GM12878 (cell line): ENCODE results near the gene DNMBP. TPM values are rescaled to one million over a fixed set of nuclear protein-coding genes. Genes with fewer than 3 reads are reported as not detected.

Experiments used
- ATAC-seq: fragments of 200-7000 bp; cut with Tn5 transposase; 3 replicates; pipeline ENCODE4 v1.9.1; 2020; ENCODE audit warnings: mild to moderate bottlenecking, moderate library complexity
- BruUV-seq: library from RNA; stranded (reverse); fragments of 400-500 nt; replicated peaks from 2 replicates; lab custom pipeline; 2021; lab: Mats Ljungman, UMichigan
- CTCF ChIA-PET: fragments of 300-600 bp; sonication (Branson Sonifier 250); formaldehyde crosslinking; extraction: SDS; loops from one replicate; lab custom pipeline; 2021; ENCODE audit warnings: inconsistent platforms; lab: Yijun Ruan, JAX
- POLR2A ChIA-PET: fragments of 350-600 bp; formaldehyde crosslinking; extraction: SDS; loops from one replicate; lab custom pipeline; 2021; ENCODE audit warnings: inconsistent platforms; lab: Charles Lee
- RAD21 ChIA-PET: fragments of 300-600 bp; sonication (Branson Sonifier 250); formaldehyde crosslinking; loops from one replicate; lab custom pipeline; 2023; ENCODE audit warnings: antibody characterized with exemption; ENCODE audit not compliant: unreplicated experiment; lab: Charles Lee
- SMC1A ChIA-PET: fragments of 300-600 bp; sonication (Branson Sonifier 250); formaldehyde crosslinking; loops from one replicate; lab custom pipeline; 2023; ENCODE audit not compliant: unreplicated experiment, uncharacterized antibody; lab: Charles Lee
- DNase-seq: peaks from one replicate; pipeline ENCODE4 v3.0.0-alpha.2; 2011; ENCODE audit warnings: low read depth, low spot score
- FAIRE-seq: peaks from 3 replicates; lab custom pipeline; 2011; peaks lifted over from hg19 to GRCh38; lab: Jason Lieb, UNC
- H2AFZ ChIP-seq: 2 replicates; pipeline ENCODE4 v1.6.0; 2011; ENCODE audit warnings: low read depth, low read length, control low read depth; ENCODE audit not compliant: control insufficient read depth
- H3K27ac ChIP-seq: 2 replicates; pipeline ENCODE4 v1.5.1; 2011; ENCODE audit warnings: control low read depth; ENCODE audit not compliant: control insufficient read depth, insufficient read depth
- H3K27me3 ChIP-seq, 2 experiments: replicated peaks in 1 of 2; 2 replicates each; pipeline versions ENCODE4 v1.6.0 to v1.6.1; 2011; ENCODE audit warnings: low read length in 1 of 2; ENCODE audit not compliant: control insufficient read depth in 2 of 2, insufficient read depth in 2 of 2
- H3K36me3 ChIP-seq, 2 experiments: 2 replicates each; pipeline ENCODE4 v1.5.1; 2011; ENCODE audit warnings: low read length in 1 of 2; ENCODE audit not compliant: control insufficient read depth in 2 of 2, insufficient read depth in 2 of 2
- H3K4me1 ChIP-seq: 2 replicates; pipeline ENCODE4 v1.6.1; 2011; ENCODE audit warnings: mild to moderate bottlenecking, low read length, moderate library complexity, mixed read lengths; ENCODE audit not compliant: control insufficient read depth, insufficient read depth
- H3K4me2 ChIP-seq: 2 replicates; pipeline ENCODE4 v1.6.0; 2011; ENCODE audit warnings: control low read depth; ENCODE audit not compliant: control insufficient read depth, insufficient read depth
- H3K4me3 ChIP-seq: fragments of 200-600 bp; sonication (generic); 2 replicates; pipeline ENCODE4 v1.5.1; 2016
- H3K79me2 ChIP-seq: 2 replicates; pipeline ENCODE4 v1.6.0; 2011; ENCODE audit warnings: low read length; ENCODE audit not compliant: control insufficient read depth, insufficient read depth
- H3K9ac ChIP-seq: 2 replicates; pipeline ENCODE4 v1.8.0; 2011; ENCODE audit warnings: low read length, control low read depth, mixed read lengths; ENCODE audit not compliant: control insufficient read depth, insufficient read depth
- H3K9me3 ChIP-seq: replicated peaks from 3 replicates; pipeline ENCODE4 v1.5.1; 2011; ENCODE audit warnings: mild to moderate bottlenecking, low read length; ENCODE audit not compliant: control insufficient read depth, insufficient read depth
- H4K20me1 ChIP-seq: 2 replicates; pipeline ENCODE4 v1.6.0; 2011; ENCODE audit not compliant: control insufficient read depth, insufficient read depth
- EP300 ChIP-seq, 2 experiments: fragments of 150-350 bp in 1 of 2; IDR thresholded peaks; 2 replicates each; pipeline ENCODE4 v1.6.1; 2011 to 2012; ENCODE audit warnings: low read depth in 2 of 2, low read length in 2 of 2, borderline replicate concordance in 1 of 2, improper control_type of control experiment in 1 of 2, inconsistent platforms in 1 of 2; ENCODE audit not compliant: control insufficient read depth in 1 of 2
- KAT2A ChIP-seq: conservative IDR thresholded peaks from 2 replicates; pipeline ENCODE4 v1.6.1; 2011; ENCODE audit warnings: low read depth, low read length; ENCODE audit not compliant: control insufficient read depth
- MYB ChIP-seq: fragments of 150-350 bp; IDR thresholded peaks from 2 replicates; pipeline ENCODE4 v1.6.1; 2014; ENCODE audit warnings: mild to moderate bottlenecking, low read depth, low read length, borderline replicate concordance
- NFYB ChIP-seq: IDR thresholded peaks from 2 replicates; pipeline ENCODE4 v1.6.1; 2011; ENCODE audit warnings: low read depth, mild to moderate bottlenecking, low read length, improper control_type of control experiment, moderate library complexity; ENCODE audit not compliant: insufficient read depth
- SRF ChIP-seq, 2 experiments: IDR thresholded peaks; 2 replicates each; pipeline ENCODE4 v1.6.1; 2011; ENCODE audit warnings: low read depth in 2 of 2, low read length in 2 of 2, mild to moderate bottlenecking in 1 of 2, moderate library complexity in 1 of 2
- WGBS: methylation state at CpG from one replicate; pipeline ENCODE4 v1.1.6; 2016; ENCODE audit warnings: low lambda C conversion rate; ENCODE audit not compliant: insufficient replicate concordance, insufficient coverage; ENCODE audit errors: missing lambda C conversion rate; 5-methylcytosine and 5-hydroxymethylcytosine counted together
- in situ Hi-C: fragments of 300-500 bp; cut with MboI; formaldehyde crosslinking; loops from 9 replicates; pipeline ENCODE4 v1.14.3; 2018; ENCODE audit warnings: mixed read lengths
- intact Hi-C: fragments of 100-400 bp; cut with micrococcal nuclease; formaldehyde crosslinking; loops from one replicate; pipeline ENCODE4 v1.14.2; 2022; ENCODE audit not compliant: unreplicated experiment
- polyA plus RNA-seq, 11 experiments: library from polyadenylated mRNA; depleted of rRNA in 4 of 11; unstranded in 6 of 11; stranded (reverse) in 5 of 11; fragments of >200 nt; fragmentation: Nextera tagmentation in 4 of 11; fragmentation: Illumina TruSeq in 1 of 11; extraction: Ambion mirVana in 4 of 11; extraction: Trizol in 1 of 11; gene quantifications; 1 replicate in 1 of 11; 2 replicates in 10 of 11; pipeline versions ENCODE4 v1.2.1 to v1.2.3, GENCODE V29; 2011 to 2016; ENCODE audit warnings: inconsistent platforms in 2 of 11, missing spikeins in 2 of 11, low read depth in 1 of 11
- total RNA-seq, 4 experiments: library from RNA; depleted of rRNA in 3 of 4; stranded (reverse); fragments of >200 nt in 3 of 4; fragmentation: Illumina TruSeq in 1 of 4; extraction: Trizol in 1 of 4; gene quantifications; 2 replicates each; pipeline versions ENCODE4 v1.2.1 to v1.2.3, GENCODE V29; 2013 to 2021
- TF ChIP-seq, protein P1 (sequence below), 3 experiments: IDR thresholded peaks in 2 of 3; conservative IDR thresholded peaks in 1 of 3; 2 replicates each; pipeline ENCODE4 v1.5.1; 2011; ENCODE audit warnings: low read depth in 3 of 3, low read length in 3 of 3, mild to moderate bottlenecking in 3 of 3, control low read depth in 2 of 3, moderate library complexity in 2 of 3, inconsistent platforms in 1 of 3, mixed read lengths in 1 of 3; ENCODE audit not compliant: control insufficient read depth in 2 of 3, insufficient read depth in 1 of 3; ENCODE audit errors: extremely low read depth in 1 of 3

DNMBP gene
- total and polyA plus RNA-seq, 10 of the 15 experiments (the other 5 are each of a cell fraction or from before 2014, with no cell fraction given): 7.1 to 45.0 (median 22.0) TPM

DNA sequence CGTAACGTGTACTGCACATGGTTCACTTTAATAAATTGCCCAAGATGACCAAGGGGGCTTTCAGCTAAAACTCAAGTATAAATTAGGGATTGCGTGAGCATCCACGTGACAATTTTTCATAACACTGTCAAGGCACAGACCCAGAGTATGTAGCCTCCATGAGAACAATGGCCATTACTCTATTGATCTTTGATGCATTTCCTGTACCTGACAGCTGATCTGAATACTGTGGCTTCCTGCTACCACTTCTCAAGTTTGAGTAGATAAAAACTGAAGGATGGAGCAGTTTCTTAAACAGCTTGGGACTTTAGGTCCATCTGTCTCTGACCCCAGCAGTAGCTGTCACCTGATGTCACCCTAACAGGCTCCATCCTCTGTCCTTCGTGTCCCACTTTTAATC lies 128.4 kb downstream of the DNMBP start (continued):
- no peak for TF ChIP-seq SRF (IDR thresholded peaks at IDR 0.05; ENCODE audit: low read depth in 2 of 2, low read length in 2 of 2)
- TF ChIP-seq MYB: no peak
- TF ChIP-seq EP300 (IDR thresholded peaks at IDR 0.05; ENCODE audit: borderline replicate concordance in 1 of 2, control insufficient read depth in 1 of 2, low read depth in 2 of 2, low read length in 2 of 2): no peak

DNA sequence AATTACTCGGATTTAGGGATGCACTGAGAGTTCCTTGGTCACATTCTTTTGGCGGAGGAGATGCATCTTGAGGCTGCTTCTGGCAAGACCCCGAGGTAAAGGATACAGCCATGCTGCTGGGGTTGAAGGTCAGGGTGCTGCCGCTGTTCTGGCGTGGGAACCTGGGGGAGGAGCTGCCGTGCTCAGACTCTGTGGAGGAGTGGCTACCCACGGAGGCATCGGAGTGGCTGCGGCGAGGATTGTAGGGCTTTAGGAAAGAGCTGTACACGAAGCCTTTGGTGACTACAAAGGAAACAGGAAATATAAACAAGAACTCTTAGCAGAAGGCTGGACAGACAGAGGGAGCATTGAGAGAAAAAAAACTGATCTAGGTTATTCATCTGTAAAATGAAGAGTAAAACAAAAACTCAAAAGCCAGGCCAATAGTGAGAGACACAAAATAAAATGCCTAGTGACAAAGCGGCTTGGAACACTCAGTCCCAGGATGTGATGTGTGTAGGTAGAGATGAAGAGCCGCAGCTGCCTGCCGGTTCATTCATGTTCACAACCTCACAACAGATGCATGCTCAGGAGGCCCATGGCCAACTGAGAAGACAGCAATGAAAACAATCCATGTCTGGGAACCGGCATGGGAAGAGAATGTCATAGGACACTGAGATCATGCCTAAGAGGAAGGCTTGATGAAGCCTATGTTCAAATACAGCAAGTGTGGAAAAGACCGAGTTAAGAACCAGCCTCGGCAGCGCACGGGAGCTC lies 129.5 kb downstream of the DNMBP start:
- Histone ChIP-seq H3K79me2 (no peaks in the 10 kb centered on the region), H3K4me1 (no peaks in the 10 kb centered on the region), H3K4me2 (no peak overlapping the region), H2AFZ (no peak overlapping the region), H3K4me3 (no peak overlapping the region), H4K20me1 (no peaks in the 10 kb centered on the region; the same call in 1 of the 2 replicates), H3K27me3 (no peaks in the 10 kb centered on the region), H3K9me3 (no peaks in the 10 kb centered on the region), H3K36me3 (peaks cover 24 to 45% of the 10 kb centered on the region in 2 experiments), H3K9ac (no peak overlapping the region), H3K27ac (no peak overlapping the region)
- BruUV-seq: no TSS peak
- WGBS: 94% methylated on average over 19 of the region's 19 CpGs
- in situ Hi-C loops: no loop called here
- FAIRE-seq: no peak
- ChIA-PET CTCF (no interaction called here), SMC1A (interaction anchor here (1.2 kb wide), 1 partner anchor 10 kb away, joined by 3 read pairs; no protein-coding TSS in a partner anchor), POLR2A (no interaction called here), RAD21 (no interaction called here)
- no peak for DNase-seq
- intact Hi-C loops: no loop called here
- TF ChIP-seq, protein P1, sequence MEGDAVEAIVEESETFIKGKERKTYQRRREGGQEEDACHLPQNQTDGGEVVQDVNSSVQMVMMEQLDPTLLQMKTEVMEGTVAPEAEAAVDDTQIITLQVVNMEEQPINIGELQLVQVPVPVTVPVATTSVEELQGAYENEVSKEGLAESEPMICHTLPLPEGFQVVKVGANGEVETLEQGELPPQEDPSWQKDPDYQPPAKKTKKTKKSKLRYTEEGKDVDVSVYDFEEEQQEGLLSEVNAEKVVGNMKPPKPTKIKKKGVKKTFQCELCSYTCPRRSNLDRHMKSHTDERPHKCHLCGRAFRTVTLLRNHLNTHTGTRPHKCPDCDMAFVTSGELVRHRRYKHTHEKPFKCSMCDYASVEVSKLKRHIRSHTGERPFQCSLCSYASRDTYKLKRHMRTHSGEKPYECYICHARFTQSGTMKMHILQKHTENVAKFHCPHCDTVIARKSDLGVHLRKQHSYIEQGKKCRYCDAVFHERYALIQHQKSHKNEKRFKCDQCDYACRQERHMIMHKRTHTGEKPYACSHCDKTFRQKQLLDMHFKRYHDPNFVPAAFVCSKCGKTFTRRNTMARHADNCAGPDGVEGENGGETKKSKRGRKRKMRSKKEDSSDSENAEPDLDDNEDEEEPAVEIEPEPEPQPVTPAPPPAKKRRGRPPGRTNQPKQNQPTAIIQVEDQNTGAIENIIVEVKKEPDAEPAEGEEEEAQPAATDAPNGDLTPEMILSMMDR (IDR thresholded peaks at IDR 0.05 in 2 of 3, conservative IDR thresholded peaks at IDR 0.05 in 1 of 3; ENCODE audit: control insufficient read depth in 2 of 3, extremely low read depth in 1 of 3, insufficient read depth in 1 of 3, low read depth in 3 of 3, low read length in 3 of 3): no peak
- no peak for TF ChIP-seq KAT2A
- no peak for TF ChIP-seq NFYB
- ATAC-seq: no peak
